Smooth muscle cell (in vitro differentiated cells): ENCODE measurements around the gene NBAS. TPM values are rescaled to one million over a fixed set of nuclear protein-coding genes. Genes with fewer than 3 reads are reported as not detected.

ENCODE experiments used
- DNase-seq: peaks from one replicate; lab custom pipeline; 2025; ENCODE audit not compliant: unreplicated experiment; lab: John Stamatoyannopoulos, UW
- H2AFZ ChIP-seq: fragments of 200-600 bp; sonication (generic); 2 replicates; pipeline ENCODE4 v1.6.0; 2016; ENCODE audit warnings: antibody characterized with exemption, low read depth, mild to moderate bottlenecking
- H3F3A ChIP-seq: fragments of 200-600 bp; sonication (generic); 2 replicates; pipeline ENCODE4 v1.6.0; 2017; ENCODE audit warnings: antibody characterized with exemption, low read depth
- H3K27ac ChIP-seq: fragments of 200-600 bp; sonication (generic); 2 replicates; pipeline ENCODE4 v1.5.1; 2016; ENCODE audit warnings: low read depth, mild to moderate bottlenecking
- H3K27me3 ChIP-seq: fragments of 200-600 bp; sonication (generic); 2 replicates; pipeline ENCODE4 v1.6.1; 2016; ENCODE audit warnings: low read depth, mild to moderate bottlenecking
- H3K36me3 ChIP-seq: fragments of 200-600 bp; sonication (generic); 2 replicates; pipeline ENCODE4 v1.5.1; 2016; ENCODE audit warnings: low read depth
- H3K4me1 ChIP-seq: fragments of 200-600 bp; sonication (generic); 2 replicates; pipeline ENCODE4 v1.5.1; 2016; ENCODE audit warnings: low read depth
- H3K4me2 ChIP-seq: fragments of 200-600 bp; sonication (generic); 2 replicates; pipeline ENCODE4 v1.6.0; 2016; ENCODE audit warnings: mild to moderate bottlenecking
- H3K4me3 ChIP-seq: fragments of 200-600 bp; sonication (generic); 2 replicates; pipeline ENCODE4 v1.5.1; 2016; ENCODE audit warnings: mild to moderate bottlenecking
- H3K79me2 ChIP-seq: fragments of 200-600 bp; sonication (generic); 2 replicates; pipeline ENCODE4 v1.6.0; 2016; ENCODE audit warnings: low read depth, mild to moderate bottlenecking
- H3K9ac ChIP-seq: fragments of 200-600 bp; sonication (generic); 2 replicates; pipeline ENCODE4 v1.6.0; 2016; ENCODE audit warnings: low read depth
- H3K9me3 ChIP-seq: fragments of 200-600 bp; sonication (generic); replicated peaks from 2 replicates; pipeline ENCODE4 v1.5.1; 2016; ENCODE audit warnings: low read depth
- H4K20me1 ChIP-seq: fragments of 200-600 bp; sonication (generic); 2 replicates; pipeline ENCODE4 v1.6.0; 2016; ENCODE audit warnings: low read depth
- WGBS: methylation state at CpG from one replicate; pipeline ENCODE4 v1.1.7; 2016; ENCODE audit warnings: low lambda C conversion rate; 5-methylcytosine and 5-hydroxymethylcytosine counted together
- polyA plus RNA-seq: library from polyadenylated mRNA; unstranded; fragments of >200 nt; fragmentation: Nextera tagmentation; extraction: Ambion mirVana; gene quantifications from 2 replicates; pipeline ENCODE4 v1.2.1, GENCODE V29; 2016
- total RNA-seq: library from RNA; depleted of rRNA; stranded (reverse); fragments of >200 nt; gene quantifications from 2 replicates; pipeline ENCODE4 v1.2.3, GENCODE V29; 2014
- TF ChIP-seq, protein P1 (sequence below): fragments of 200-600 bp; sonication (generic); IDR thresholded peaks from 2 replicates; pipeline ENCODE4 v1.5.1; 2017; ENCODE audit warnings: borderline replicate concordance, mild to moderate bottlenecking, antibody characterized with exemption; ENCODE audit not compliant: insufficient read depth, poor library complexity, severe bottlenecking

The NBAS gene
- total and polyA plus RNA-seq, 2 experiments from 2014 or later = 31.2 to 51.1 TPM

DNA sequence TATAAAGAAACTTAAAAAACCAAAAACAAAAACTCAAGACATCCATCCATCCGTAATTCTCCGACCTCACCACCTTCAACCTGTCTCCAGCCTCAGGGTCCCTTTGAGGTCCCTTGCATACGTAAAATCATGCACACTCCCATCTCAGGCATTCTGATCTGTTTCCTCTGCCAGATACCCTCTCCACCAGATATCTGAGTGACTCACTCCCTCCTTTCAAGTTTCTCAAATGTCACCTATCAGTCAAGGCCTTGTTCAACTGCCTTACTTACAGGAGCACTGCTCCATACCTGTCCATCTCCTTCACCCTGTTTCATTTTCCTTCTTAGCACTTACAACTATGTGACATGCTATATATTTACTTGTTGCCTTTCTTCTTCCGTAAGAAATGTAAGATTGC is 369.3 kb downstream of the NBAS start:
- Histone ChIP-seq H3K4me1 (no peaks in the 10 kb centered on the region), H2AFZ (no peak overlapping the region), H3K4me3 (no peak overlapping the region), H3K9ac (no peak overlapping the region), H3F3A (no peaks in the 10 kb centered on the region), H3K36me3 (peaks cover 11% of the 10 kb centered on the region), H3K4me2 (no peak overlapping the region), H3K27me3 (no peaks in the 10 kb centered on the region), H3K9me3 (no peaks in the 10 kb centered on the region), H4K20me1 (no peaks in the 10 kb centered on the region), H3K27ac (no peak overlapping the region), H3K79me2 (no peaks in the 10 kb centered on the region)
- no peak for DNase-seq
- TF ChIP-seq, protein P1, sequence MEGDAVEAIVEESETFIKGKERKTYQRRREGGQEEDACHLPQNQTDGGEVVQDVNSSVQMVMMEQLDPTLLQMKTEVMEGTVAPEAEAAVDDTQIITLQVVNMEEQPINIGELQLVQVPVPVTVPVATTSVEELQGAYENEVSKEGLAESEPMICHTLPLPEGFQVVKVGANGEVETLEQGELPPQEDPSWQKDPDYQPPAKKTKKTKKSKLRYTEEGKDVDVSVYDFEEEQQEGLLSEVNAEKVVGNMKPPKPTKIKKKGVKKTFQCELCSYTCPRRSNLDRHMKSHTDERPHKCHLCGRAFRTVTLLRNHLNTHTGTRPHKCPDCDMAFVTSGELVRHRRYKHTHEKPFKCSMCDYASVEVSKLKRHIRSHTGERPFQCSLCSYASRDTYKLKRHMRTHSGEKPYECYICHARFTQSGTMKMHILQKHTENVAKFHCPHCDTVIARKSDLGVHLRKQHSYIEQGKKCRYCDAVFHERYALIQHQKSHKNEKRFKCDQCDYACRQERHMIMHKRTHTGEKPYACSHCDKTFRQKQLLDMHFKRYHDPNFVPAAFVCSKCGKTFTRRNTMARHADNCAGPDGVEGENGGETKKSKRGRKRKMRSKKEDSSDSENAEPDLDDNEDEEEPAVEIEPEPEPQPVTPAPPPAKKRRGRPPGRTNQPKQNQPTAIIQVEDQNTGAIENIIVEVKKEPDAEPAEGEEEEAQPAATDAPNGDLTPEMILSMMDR = no peak
- WGBS = 76% methylated on average over 4 of the region's 4 CpGs

DNA sequence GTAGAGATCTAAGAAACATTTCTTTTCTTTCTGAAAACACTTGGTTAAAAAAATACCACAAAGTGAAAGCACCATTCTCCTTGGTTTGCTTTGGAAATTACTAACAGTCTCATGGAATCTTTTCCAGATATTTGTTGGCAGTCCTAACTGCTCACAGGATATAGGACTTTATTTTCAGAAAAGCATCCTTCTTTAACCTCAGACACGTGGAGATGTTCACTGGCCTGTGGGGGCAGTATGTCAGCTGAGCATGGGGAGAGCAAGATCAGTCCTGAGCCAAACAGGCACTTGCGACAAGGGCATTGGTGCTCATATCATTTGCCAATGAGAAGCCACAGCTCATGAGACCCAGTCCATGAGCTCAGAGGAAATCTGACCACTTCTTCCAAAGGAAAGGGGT is 371.9 kb downstream of the NBAS start:
- Histone ChIP-seq H3K79me2 (no peaks in the 10 kb centered on the region), H3K9ac (no peak overlapping the region), H3K36me3 (peaks cover 11% of the 10 kb centered on the region), H3K4me3 (no peak overlapping the region), H3K9me3 (no peaks in the 10 kb centered on the region), H3K27ac (no peak overlapping the region), H3K27me3 (no peaks in the 10 kb centered on the region), H2AFZ (no peak overlapping the region), H3F3A (no peaks in the 10 kb centered on the region), H3K4me1 (no peaks in the 10 kb centered on the region), H4K20me1 (no peaks in the 10 kb centered on the region), H3K4me2 (no peak overlapping the region)
- no peak for DNase-seq
- TF ChIP-seq, protein P1 = no peak
- 69% methylated on average over 2 of the region's 2 CpGs for WGBS

DNA sequence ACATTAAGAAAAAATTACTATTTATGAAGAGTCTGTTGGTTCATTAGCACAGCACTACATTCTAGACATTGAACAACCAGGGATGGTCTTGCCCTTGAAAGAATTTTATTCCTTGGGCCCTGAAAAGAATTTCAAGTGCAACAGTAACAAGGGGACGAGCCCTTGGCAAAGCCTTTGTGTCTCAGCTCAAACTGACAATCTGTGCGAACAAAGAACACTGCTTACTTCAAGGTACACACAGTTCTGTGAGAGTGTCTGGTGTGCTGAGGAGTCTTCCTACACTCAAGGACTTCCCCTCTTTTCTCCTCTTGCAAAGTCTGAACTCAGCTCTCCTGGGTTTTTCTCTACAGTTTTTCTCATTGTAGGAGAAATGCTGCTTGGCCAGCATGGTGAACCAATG is 373.4 kb downstream of the NBAS start:
- no peak for DNase-seq

DNA sequence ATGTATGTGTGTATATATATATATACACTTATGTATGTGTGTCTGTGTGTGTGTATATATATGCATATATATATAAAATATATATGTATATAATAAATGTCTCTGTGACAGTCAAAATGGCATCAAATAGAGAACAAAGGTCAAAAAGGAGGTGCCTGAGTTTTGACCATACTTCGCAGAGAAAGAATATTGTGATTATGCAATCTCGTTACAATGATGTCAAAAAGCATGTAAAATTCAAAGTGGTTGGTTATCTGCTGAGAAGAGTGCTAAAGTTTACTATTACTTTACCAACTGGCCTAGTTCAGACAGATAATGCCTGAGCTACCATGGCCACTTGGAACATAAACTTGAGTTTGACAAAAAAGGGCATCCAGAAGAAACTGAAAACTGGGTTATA is 375.0 kb downstream of the NBAS start:
- H3K27me3 ChIP-seq = no peaks in the 10 kb centered on the region
- no peak for DNase-seq
- no peak overlapping the region for H2AFZ ChIP-seq
- no peak overlapping the region for H3K27ac ChIP-seq
- H3K4me1 ChIP-seq = no peaks in the 10 kb centered on the region
- H3K9me3 ChIP-seq = no peaks in the 10 kb centered on the region
- no peak overlapping the region for H3K4me3 ChIP-seq
- no peaks in the 10 kb centered on the region for H4K20me1 ChIP-seq
- 100% methylated on average over 2 of the region's 2 CpGs for WGBS
- TF ChIP-seq, protein P1 = no peak
- peaks cover 11% of the 10 kb centered on the region for H3K36me3 ChIP-seq
- no peaks in the 10 kb centered on the region for H3K79me2 ChIP-seq
- no peaks in the 10 kb centered on the region for H3F3A ChIP-seq
- no peak overlapping the region for H3K4me2 ChIP-seq
- no peak overlapping the region for H3K9ac ChIP-seq

More for the DNA sequence above, 373.4 kb downstream of the NBAS start:
- H3K4me1 ChIP-seq = no peaks in the 10 kb centered on the region
- 96% methylated on average over 2 of the region's 2 CpGs for WGBS
- H2AFZ ChIP-seq = no peak overlapping the region
- no peaks in the 10 kb centered on the region for H4K20me1 ChIP-seq
- H3K9ac ChIP-seq = no peak overlapping the region
- TF ChIP-seq, protein P1 = no peak
- H3K4me2 ChIP-seq = no peak overlapping the region
- H3K4me3 ChIP-seq = no peak overlapping the region
- no peak overlapping the region for H3K27ac ChIP-seq
- no peaks in the 10 kb centered on the region for H3F3A ChIP-seq
- H3K9me3 ChIP-seq = no peaks in the 10 kb centered on the region
- H3K79me2 ChIP-seq = no peaks in the 10 kb centered on the region
- no peaks in the 10 kb centered on the region for H3K27me3 ChIP-seq
- H3K36me3 ChIP-seq = peaks cover 11% of the 10 kb centered on the region
